Anterior cingulate cortex (tissue), 58 donors: ENCODE measurements around the gene POU2AF3.
A peak's percentile ranks its signal among the peaks of the same experiment; 100 is the strongest.
"Not testable (repeated sequence)": the region's sequence is repeated elsewhere in the genome, so short reads cannot be mapped to it uniquely, and the experiment has no call there.

Experiments used
- DNase-seq, 58 donors: peaks; one replicate each; lab custom pipeline; 2025; lab: John Stamatoyannopoulos, UW

POU2AF3 gene

GRCh38 chr11:111299101-111300026 is 1.0 kb downstream of the POU2AF3 start:
- peak in 47 of 58 donors; percentile 12 to 69 (median 45) for DNase-seq

GRCh38 chr11:111300569-111300968 is 2.2 kb downstream of the POU2AF3 start:
- DNase-seq, result no peak

DNA sequence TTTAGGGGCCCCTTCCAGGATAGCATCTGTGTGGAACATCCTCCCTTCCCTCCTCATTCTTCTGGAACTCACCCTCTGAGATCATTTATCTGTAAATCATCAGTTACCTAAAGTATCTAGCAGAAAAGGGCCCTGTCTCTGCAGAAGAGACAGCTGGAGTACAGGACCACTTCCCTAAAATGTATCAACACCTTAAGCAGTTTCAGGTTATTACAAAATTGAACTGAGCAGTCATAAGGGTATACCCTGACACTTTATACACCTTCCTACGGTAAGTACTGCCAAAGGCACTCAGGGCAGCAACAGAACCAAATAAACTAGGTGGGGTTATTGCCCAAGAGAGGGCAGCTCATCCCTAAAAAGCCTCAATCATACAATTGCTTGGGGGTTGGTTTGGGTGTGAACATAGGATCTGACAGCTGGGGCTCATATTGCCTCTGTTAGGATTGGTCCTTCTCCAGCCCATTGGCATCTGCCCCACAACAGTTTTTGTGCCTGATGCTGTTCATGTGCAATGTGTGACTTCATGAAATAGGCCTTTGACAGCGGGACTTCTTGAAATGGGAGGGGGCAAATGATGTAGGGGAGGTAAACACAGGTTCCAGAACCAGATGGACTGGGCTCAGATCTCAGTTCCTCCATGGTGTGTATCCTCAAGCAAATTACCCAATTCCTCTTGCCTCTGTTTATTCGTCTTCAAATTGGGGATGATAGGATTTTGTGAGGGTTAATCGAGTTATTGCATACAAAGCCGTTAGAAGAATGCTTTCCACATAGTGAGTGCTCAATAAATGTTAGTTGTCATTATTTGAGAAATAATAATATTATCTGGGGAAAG is 2.9 kb downstream of the POU2AF3 start:
- no peak for DNase-seq

- DNase-seq, result no peak
Observed at GRCh38 chr11:111301842-111302118, 3.4 kb downstream of the POU2AF3 start.

GRCh38 chr11:111302298-111302697 is 4.0 kb downstream of the POU2AF3 start:
- DNase-seq, result no peak

- no peak for DNase-seq
Observed at GRCh38 chr11:111303461-111303860, 5.1 kb downstream of the POU2AF3 start.

- DNase-seq, result no peak
Observed at GRCh38 chr11:111305162-111305802, 6.9 kb downstream of the POU2AF3 start.

- DNase-seq, result no peak
Observed at GRCh38 chr11:111305876-111306275, 7.5 kb downstream of the POU2AF3 start.

- DNase-seq, result no peak
Observed at GRCh38 chr11:111306321-111306720, 8.0 kb downstream of the POU2AF3 start.

DNA sequence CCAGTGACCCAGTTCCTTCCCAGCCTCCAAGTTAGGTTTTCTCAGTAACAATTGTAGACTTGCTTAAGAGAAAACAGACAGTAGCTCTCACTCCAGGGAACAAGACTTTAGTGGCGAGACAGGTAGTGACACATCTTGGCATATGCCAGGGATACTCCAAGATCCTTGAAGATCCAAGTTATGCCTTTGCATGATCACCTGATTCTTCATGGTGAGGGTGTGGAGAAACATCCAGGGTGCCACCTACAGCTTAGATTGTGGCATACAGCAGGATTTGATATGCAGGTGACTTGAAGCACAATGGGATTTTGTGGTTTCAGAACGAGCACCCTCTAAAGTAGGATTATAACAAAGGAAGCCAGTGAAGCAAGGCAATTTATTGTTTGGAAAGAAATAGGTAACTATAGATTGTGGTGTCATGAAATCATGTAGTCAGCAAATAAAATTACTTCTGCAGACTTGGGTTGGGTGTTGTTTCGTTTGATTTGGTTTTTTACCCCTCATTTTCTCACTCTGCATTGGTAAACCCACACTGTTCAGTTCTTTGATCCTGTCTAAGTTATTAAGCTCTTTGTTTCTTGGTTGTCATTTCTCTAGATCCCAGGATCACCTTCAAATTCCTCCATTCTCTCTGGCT is 9.2 kb downstream of the POU2AF3 start:
- no peak for DNase-seq

GRCh38 chr11:111308140-111308539 is 9.8 kb downstream of the POU2AF3 start:
- no peak for DNase-seq

DNA sequence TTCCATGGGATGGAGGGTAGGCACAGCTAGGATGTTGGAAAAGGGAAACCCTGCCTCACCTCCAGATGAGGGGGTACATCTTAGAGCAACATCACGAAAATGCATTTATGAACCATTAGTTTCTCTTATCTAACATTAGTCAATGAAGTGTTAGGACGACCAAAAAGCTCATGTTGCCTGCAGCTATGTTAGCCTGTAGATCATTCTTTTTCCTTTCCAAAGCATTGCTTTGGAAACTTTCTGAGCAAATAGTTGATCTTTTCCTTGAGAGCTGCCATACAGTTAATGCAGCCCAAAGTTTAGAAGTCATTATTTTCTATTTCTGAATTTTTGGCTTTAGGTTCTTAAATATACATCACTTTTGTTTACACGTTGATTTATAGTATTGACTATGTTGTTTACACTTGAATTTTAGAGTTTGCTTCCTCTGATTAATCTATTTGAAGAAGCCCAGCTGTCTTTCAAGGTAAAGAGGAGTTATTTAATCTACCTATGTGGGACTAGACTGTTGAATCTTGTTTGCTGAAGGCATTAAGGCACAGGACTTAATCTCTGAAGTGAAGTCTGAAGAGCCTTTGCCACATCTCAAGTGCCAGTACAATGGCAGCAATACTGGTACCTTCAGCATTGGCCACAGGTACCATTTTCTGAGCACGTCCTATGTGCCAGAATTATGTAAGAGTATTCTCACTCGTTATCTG is 11.0 kb downstream of the POU2AF3 start:
- DNase-seq, result no peak

- DNase-seq, result no peak
Observed at GRCh38 chr11:111310088-111310487, 11.7 kb downstream of the POU2AF3 start.

- no peak for DNase-seq
Observed at GRCh38 chr11:111310723-111311122, 12.4 kb downstream of the POU2AF3 start.

DNA sequence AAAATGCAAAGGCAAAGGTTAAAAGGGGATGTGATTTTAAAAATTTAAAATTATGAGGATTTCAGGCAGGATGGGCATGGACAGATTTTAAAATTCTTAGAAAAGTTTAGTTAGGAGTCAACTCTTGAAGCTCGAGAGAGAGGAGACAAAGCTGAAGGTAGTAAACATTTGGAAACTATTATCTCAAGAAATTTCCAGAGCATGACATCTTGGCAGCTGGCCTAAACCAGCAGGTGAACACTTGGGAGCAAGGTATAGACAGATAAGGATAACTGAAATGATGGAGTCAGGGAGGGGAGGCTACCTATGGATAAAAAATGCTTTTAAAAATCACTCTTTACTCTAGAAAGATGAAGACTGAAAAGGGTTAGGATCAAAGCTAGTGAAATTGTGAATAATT is 13.7 kb downstream of the POU2AF3 start:
- no peak for DNase-seq

DNA sequence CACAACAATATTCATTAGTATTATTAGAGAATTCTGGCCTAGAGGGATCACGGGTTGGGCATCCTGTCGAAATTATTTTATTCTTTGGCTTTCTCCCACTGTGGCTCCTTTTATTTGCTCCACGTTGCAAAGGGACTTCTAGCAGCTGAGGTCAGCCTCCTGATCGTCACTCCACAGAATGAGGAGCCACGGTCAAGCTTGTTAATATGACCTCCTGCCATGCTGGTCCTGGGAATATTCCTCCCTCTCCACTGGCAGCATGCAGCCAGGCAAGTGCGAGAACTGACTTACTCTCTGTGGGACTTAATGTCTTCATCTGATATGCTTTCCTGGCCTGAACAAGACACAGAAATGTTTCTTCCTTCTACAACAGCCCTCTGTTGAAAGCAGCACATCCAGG is 20.9 kb downstream of the POU2AF3 start:
- DNase-seq, result no peak

DNA sequence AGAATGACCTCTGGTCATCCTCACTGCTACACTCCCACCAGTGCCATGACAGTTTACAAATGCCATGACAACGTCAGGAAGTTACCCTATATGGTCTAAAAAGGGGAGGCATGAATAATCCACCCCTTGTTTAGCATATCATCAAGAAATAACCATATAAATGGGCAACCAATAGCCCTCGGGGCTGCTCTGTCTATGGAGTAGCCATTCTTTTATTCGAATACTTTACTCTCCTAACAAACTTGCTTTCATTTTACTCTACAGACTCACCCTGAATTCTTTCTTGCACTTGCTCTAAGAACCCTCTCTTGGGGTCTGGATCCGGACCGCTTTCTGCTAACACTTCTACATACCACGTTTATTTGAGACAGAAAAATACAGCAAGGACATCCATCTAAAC is 21.9 kb downstream of the POU2AF3 start:
- not testable (repeated sequence) for DNase-seq

GRCh38 chr11:111320728-111321568 is 22.6 kb downstream of the POU2AF3 start:
- peak in 2 of 58 donors; percentile 2 to 7 for DNase-seq

DNA sequence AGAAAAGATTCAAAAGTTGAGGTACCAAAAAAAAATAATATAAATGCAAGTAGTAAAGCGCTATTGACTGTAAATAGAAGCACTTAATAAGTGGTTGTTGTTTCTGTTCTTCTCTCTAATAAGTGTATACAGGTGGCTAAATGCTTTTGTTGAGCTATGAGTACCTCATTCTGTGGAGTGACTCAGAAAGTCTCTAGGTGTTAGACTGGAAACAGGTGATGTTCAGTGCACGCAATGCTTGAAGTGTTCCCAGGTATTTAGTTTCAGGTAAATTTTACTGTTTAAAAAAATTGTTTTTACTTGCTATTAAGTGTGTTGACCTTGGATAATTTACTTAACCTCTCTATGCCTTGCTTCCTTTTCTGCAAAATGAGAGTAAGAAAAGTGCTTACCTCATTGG is 24.2 kb downstream of the POU2AF3 start:
- no peak for DNase-seq
